ENCODE data around the gene HOXC10. TPM values are rescaled to one million over a fixed set of nuclear protein-coding genes. Genes with fewer than 3 reads are reported as not detected.

Gene HOXC10
- total RNA-seq, 4 donors from 2014 or later: not detected

GRCh38 chr12:53955036-53955775 is 29.7 kb upstream of the HOXC10 start:
- 19 to 30% methylated on average over 9 to 49 of the region's 86 CpGs for WGBS, 2 donors (ENCODE audit: low coverage in 1 of 2)
- intact Hi-C loops (cut with DNase I; ENCODE audit: low total_unique reads) (no loop called here), in situ Hi-C loops (cut with MboI; ENCODE audit: low pct_ligation_motif_present in 1 of 4, low pct_unique_long_range_greater_than_20kb in 1 of 4, low sequenced_read_pairs in 3 of 4) (no loop called here)

GRCh38 chr12:53955776-53956250 is 29.1 kb upstream of the HOXC10 start:
- DNase-seq: no peak
- whole genome bisulfite sequencing, 2 donors (ENCODE audit: low coverage in 1 of 2): 15% methylated on average over 5 to 10 of the region's 10 CpGs
- no peaks in the 10 kb centered on the region for H3K9me3 ChIP-seq
- H3K27ac ChIP-seq: no peak overlapping the region
- no peaks in the 10 kb centered on the region for H3K36me3 ChIP-seq
- peaks cover 0 to 5% (median 0%) of the 10 kb centered on the region in 4 donors for H3K4me1 ChIP-seq
- TF ChIP-seq EP300 (IDR thresholded peaks at IDR 0.05; ENCODE audit: low read depth): no peak
- TF ChIP-seq CTCF (IDR thresholded peaks at IDR 0.05): no peak
- no peak for TF ChIP-seq POLR2AphosphoS5 (IDR thresholded peaks at IDR 0.05)
- no peak for TF ChIP-seq POLR2A (IDR thresholded peaks at IDR 0.05)
- intact Hi-C loops (cut with DNase I; ENCODE audit: low total_unique reads): no loop called here
- no peak overlapping the region for H3K4me3 ChIP-seq
- H3K27me3 ChIP-seq: peaks cover 100% of the 10 kb centered on the region
- in situ Hi-C loops (cut with MboI; ENCODE audit: low pct_ligation_motif_present in 1 of 4, low pct_unique_long_range_greater_than_20kb in 1 of 4, low sequenced_read_pairs in 3 of 4): no loop called here

More at GRCh38 chr12:53955036-53955775, 29.7 kb upstream of the HOXC10 start:
- H3K9me3 ChIP-seq: no peaks in the 10 kb centered on the region
- no peak for TF ChIP-seq POLR2AphosphoS5 (IDR thresholded peaks at IDR 0.05)
- TF ChIP-seq CTCF (IDR thresholded peaks at IDR 0.05): no peak
- TF ChIP-seq POLR2A (IDR thresholded peaks at IDR 0.05): no peak
- H3K36me3 ChIP-seq: no peaks in the 10 kb centered on the region
- H3K27me3 ChIP-seq: peaks cover 100% of the 10 kb centered on the region
- peaks cover 0 to 3% (median 0%) of the 10 kb centered on the region in 4 donors for H3K4me1 ChIP-seq
- no peak overlapping the region for H3K27ac ChIP-seq
- H3K4me3 ChIP-seq: no peak overlapping the region
- no peak for DNase-seq

GRCh38 chr12:53956251-53956887 is 28.6 kb upstream of the HOXC10 start:
- Histone ChIP-seq H3K9me3 (no peaks in the 10 kb centered on the region), H3K36me3 (no peaks in the 10 kb centered on the region), H3K27me3 (peaks cover 100% of the 10 kb centered on the region), H3K4me3 (no peak overlapping the region), H3K4me1 (peaks cover 0 to 11% (median 0%) of the 10 kb centered on the region in 4 donors), H3K27ac (no peak overlapping the region)
- intact Hi-C loops (cut with DNase I; ENCODE audit: low total_unique reads): no loop called here
- in situ Hi-C loops (cut with MboI; ENCODE audit: low pct_ligation_motif_present in 1 of 4, low pct_unique_long_range_greater_than_20kb in 1 of 4, low sequenced_read_pairs in 3 of 4): no loop called here
- 21 to 32% methylated on average over 6 to 25 of the region's 25 CpGs for WGBS, 2 donors (ENCODE audit: low coverage in 1 of 2)
- DNase-seq: no peak
- TF ChIP-seq POLR2A (IDR thresholded peaks at IDR 0.05) (no peak), CTCF (IDR thresholded peaks at IDR 0.05) (no peak), POLR2AphosphoS5 (IDR thresholded peaks at IDR 0.05) (no peak), EP300 (IDR thresholded peaks at IDR 0.05; ENCODE audit: low read depth) (no peak)

- intact Hi-C loops (cut with DNase I; ENCODE audit: low total_unique reads): no loop called here
- DNase-seq: no peak
- H3K27ac ChIP-seq: no peak overlapping the region
- TF ChIP-seq POLR2AphosphoS5 (IDR thresholded peaks at IDR 0.05) (no peak), EP300 (IDR thresholded peaks at IDR 0.05; ENCODE audit: low read depth) (no peak), CTCF (IDR thresholded peaks at IDR 0.05) (no peak), POLR2A (IDR thresholded peaks at IDR 0.05) (no peak)
- in situ Hi-C loops (cut with MboI; ENCODE audit: low pct_ligation_motif_present in 1 of 4, low pct_unique_long_range_greater_than_20kb in 1 of 4, low sequenced_read_pairs in 3 of 4): no loop called here
- H3K27me3 ChIP-seq: peaks cover 100% of the 10 kb centered on the region
- no peak overlapping the region for H3K4me3 ChIP-seq
- no peaks in the 10 kb centered on the region for H3K9me3 ChIP-seq
- 22 to 32% methylated on average over 6 to 11 of the region's 11 CpGs for WGBS, 2 donors (ENCODE audit: low coverage in 1 of 2)
- peaks cover 0 to 12% (median 0%) of the 10 kb centered on the region in 4 donors for H3K4me1 ChIP-seq
- H3K36me3 ChIP-seq: no peaks in the 10 kb centered on the region
These were observed 27.9 kb upstream of the HOXC10 start for GRCh38 chr12:53956914-53957536.

Measured in transverse colon (tissue), 4 donors.